Measurements from ENCODE around the gene GPC5. TPM values are rescaled to one million over a fixed set of nuclear protein-coding genes. Genes with fewer than 3 reads are reported as not detected.

Gene GPC5
- total RNA-seq, 2 experiments from 2014 or later = 2.4 TPM; not detected in 1

GRCh38 chr13:91384896-91385295, 13.5 kb upstream of the GPC5 start:
- intact Hi-C loops (cut with micrococcal nuclease; ENCODE audit: unreplicated experiment) = no loop called here
- H2AFZ ChIP-seq (ENCODE audit: low read length) = no peak overlapping the region
- H4K20me1 ChIP-seq (ENCODE audit: insufficient read depth, low read length) = 0 out of 2 replicates have a peak, but pooled peaks cover 9% of the 10 kb centered on the region

GRCh38 chr13:91389186-91389585, 9.2 kb upstream of the GPC5 start:
- TF ChIP-seq CTCF (conservative IDR thresholded peaks at IDR 0.05; ENCODE audit: low read length) = no peak
- no peak for TF ChIP-seq EZH2phosphoT487 (IDR thresholded peaks at IDR 0.05; ENCODE audit: borderline replicate concordance, low read depth, low read length)
- intact Hi-C loops (cut with micrococcal nuclease; ENCODE audit: unreplicated experiment) = no loop called here
- ChIA-PET CTCF (ENCODE audit: unreplicated experiment) (no interaction called here), POLR2A (interaction anchor here (0.6 to 2.6 kb wide), 19 partner anchors 9 to 370 kb away, joined by 3 to 10 read pairs (median 4); partner anchors contain the start of gene GPC5)
- Histone ChIP-seq H2AFZ (ENCODE audit: low read length) (no peak overlapping the region), H3K9me3 (ENCODE audit: low read length) (no peaks in the 10 kb centered on the region), H3K36me3 (ENCODE audit: insufficient read depth, low read length) (no peaks in the 10 kb centered on the region), H3K4me3 (ENCODE audit: low read depth, low read length, poor library complexity, severe bottlenecking) (no peak overlapping the region), H3K9me2 (ENCODE audit: insufficient read depth, low read length) (no peaks in the 10 kb centered on the region), H3K79me2 (ENCODE audit: insufficient read depth, low read depth, low read length) (no peaks in the 10 kb centered on the region), H3K4me1 (ENCODE audit: insufficient read depth, low read length, poor library complexity, severe bottlenecking) (no peaks in the 10 kb centered on the region), H4K20me1 (ENCODE audit: insufficient read depth, low read length) (0 out of 2 replicates have a peak, but pooled peaks cover 4% of the 10 kb centered on the region), H3K27ac (ENCODE audit: low read depth, low read length, poor library complexity, severe bottlenecking) (no peak overlapping the region), H3K4me2 (ENCODE audit: low read length) (no peak overlapping the region)
- BruUV-seq (replicated peaks) = no TSS peak
- no peak for DNase-seq (ENCODE audit: low spot score)

More at GRCh38 chr13:91384896-91385295, 13.5 kb upstream of the GPC5 start:
- no peaks in the 10 kb centered on the region for H3K36me3 ChIP-seq (ENCODE audit: insufficient read depth, low read length)
- no peak overlapping the region for H3K27ac ChIP-seq (ENCODE audit: low read depth, low read length, poor library complexity, severe bottlenecking)
- no peak overlapping the region for H3K4me3 ChIP-seq (ENCODE audit: low read depth, low read length, poor library complexity, severe bottlenecking)
- H3K9me2 ChIP-seq (ENCODE audit: insufficient read depth, low read length) = no peaks in the 10 kb centered on the region
- no peaks in the 10 kb centered on the region for H3K4me1 ChIP-seq (ENCODE audit: insufficient read depth, low read length, poor library complexity, severe bottlenecking)
- TF ChIP-seq CTCF (conservative IDR thresholded peaks at IDR 0.05; ENCODE audit: low read length) (no peak), EZH2phosphoT487 (IDR thresholded peaks at IDR 0.05; ENCODE audit: borderline replicate concordance, low read depth, low read length) (no peak)
- no peak overlapping the region for H3K4me2 ChIP-seq (ENCODE audit: low read length)
- no TSS peak for BruUV-seq (replicated peaks)
- H3K79me2 ChIP-seq (ENCODE audit: insufficient read depth, low read depth, low read length) = no peaks in the 10 kb centered on the region
- CTCF ChIA-PET (ENCODE audit: unreplicated experiment) = no interaction called here
- H3K9me3 ChIP-seq (ENCODE audit: low read length) = peaks cover 2% of the 10 kb centered on the region; the same call in 1 of the 2 replicates
- no peak for DNase-seq (ENCODE audit: low spot score)
- POLR2A ChIA-PET = interaction anchor here (0.7 to 1.4 kb wide), 5 partner anchors 25 to 130 kb away, joined by 3 to 8 read pairs (median 4); no protein-coding TSS in a partner anchor

- no TSS peak for BruUV-seq (replicated peaks)
- Histone ChIP-seq H2AFZ (ENCODE audit: low read length) (no peak overlapping the region; the same call in 1 of the 2 replicates), H3K9me3 (ENCODE audit: low read length) (no peaks in the 10 kb centered on the region), H3K79me2 (ENCODE audit: insufficient read depth, low read depth, low read length) (no peaks in the 10 kb centered on the region), H3K4me1 (ENCODE audit: insufficient read depth, low read length, poor library complexity, severe bottlenecking) (peaks cover 10% of the 10 kb centered on the region), H3K9me2 (ENCODE audit: insufficient read depth, low read length) (no peaks in the 10 kb centered on the region), H4K20me1 (ENCODE audit: insufficient read depth, low read length) (peaks cover 12% of the 10 kb centered on the region; the same call in 1 of the 2 replicates), H3K4me2 (ENCODE audit: low read length) (no peak overlapping the region), H3K27ac (ENCODE audit: low read depth, low read length, poor library complexity, severe bottlenecking) (no peak overlapping the region), H3K36me3 (ENCODE audit: insufficient read depth, low read length) (no peaks in the 10 kb centered on the region), H3K4me3 (ENCODE audit: low read depth, low read length, poor library complexity, severe bottlenecking) (no peak overlapping the region)
- intact Hi-C loops (cut with micrococcal nuclease; ENCODE audit: unreplicated experiment) = no loop called here
- ChIA-PET POLR2A (interaction anchor here (1.0 to 2.0 kb wide), 3 partner anchors 9 to 51 kb away, joined by 3 to 9 read pairs (median 5); partner anchors contain the start of gene MIR17HG), CTCF (ENCODE audit: unreplicated experiment) (no interaction called here)
- no peak for TF ChIP-seq CTCF (conservative IDR thresholded peaks at IDR 0.05; ENCODE audit: low read length)
- TF ChIP-seq EZH2phosphoT487 (IDR thresholded peaks at IDR 0.05; ENCODE audit: borderline replicate concordance, low read depth, low read length) = no peak
- no peak for DNase-seq (ENCODE audit: low spot score)
Measured at GRCh38 chr13:91397595-91397994, 826 bp upstream of the GPC5 start.

Measured in OCI-LY7 (cell line).